GM19372 (cell line): ENCODE results near the gene DLG2.
A peak's percentile ranks its signal among the peaks of the same experiment; 100 is the strongest.
"Not testable (repeated sequence)": the region's sequence is repeated elsewhere in the genome, so short reads cannot be mapped to it uniquely, and the experiment has no call there.

Source experiments
- ATAC-seq: cut with Tn5 transposase; IDR thresholded peaks from one replicate; pipeline ENCODE4 v1.9.1; 2021; ENCODE audit warnings: mild to moderate bottlenecking, low read depth, moderate library complexity; ENCODE audit not compliant: unreplicated experiment

DLG2 gene

GRCh38 chr11:85627332-85627997 lies at the start of gene DLG2:
TSS of gene DLG2 (minus strand) at chr11:85627344.
- ATAC-seq: no peak

DNA sequence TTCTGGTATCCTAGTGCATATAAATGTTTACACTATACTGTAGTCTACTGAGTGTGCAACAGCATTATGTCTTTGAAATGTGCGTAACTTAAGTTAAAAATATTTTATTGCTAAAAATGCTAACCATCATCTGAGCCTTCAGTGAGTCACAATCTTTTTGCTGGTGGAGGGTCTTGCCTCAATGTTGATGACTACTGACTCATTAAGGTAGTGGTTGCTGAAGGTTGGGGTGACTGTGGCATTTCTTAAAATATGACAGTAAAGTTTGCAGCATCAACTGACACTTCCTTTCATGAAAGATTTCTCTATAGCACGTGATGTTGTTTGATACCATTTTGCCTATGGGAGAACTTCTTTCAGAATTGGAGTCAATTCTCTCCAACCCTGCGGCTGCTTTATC lies 46.2 kb upstream of the DLG2 start:
- ATAC-seq: no peak

DNA sequence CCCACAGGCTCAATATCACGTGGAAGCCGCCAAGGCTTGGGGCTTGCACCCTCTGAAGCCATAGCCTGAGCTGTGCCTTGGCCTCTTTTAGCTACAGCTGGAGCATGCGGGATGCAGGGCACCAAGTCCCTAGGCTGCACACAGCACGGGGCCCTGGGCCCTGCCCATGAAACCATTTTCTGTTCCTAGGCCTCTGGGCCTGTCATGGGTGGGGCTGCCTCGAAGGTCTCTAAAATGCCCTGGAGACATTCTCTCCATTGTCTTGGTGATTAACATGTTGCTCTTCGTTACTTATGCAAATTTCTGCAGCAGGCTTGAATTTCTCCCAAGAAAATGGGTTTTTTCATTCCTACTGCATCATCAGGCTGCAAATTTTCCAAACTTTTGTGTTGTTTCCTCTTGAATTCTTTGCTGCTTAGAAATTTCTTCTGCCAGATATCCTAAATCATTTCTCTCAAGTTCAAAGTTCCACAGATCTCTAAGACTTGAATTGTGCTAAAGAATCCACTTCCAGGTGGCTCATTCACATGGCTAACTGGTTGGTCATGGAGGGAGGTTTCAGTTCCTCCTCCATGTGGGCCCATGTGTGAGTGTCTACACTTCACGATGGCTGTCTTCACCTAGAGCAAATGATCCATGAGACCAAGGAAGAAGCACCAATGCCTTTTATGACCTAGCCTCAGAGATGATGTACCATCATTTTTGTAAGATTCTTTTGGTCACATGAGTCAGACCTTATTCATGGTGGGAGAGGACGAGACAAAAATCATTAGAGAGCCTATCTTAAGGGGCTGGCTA lies 45.2 kb upstream of the DLG2 start:
- ATAC-seq: no peak

GRCh38 chr11:85670949-85671663 lies 44.0 kb upstream of the DLG2 start:
- ATAC-seq: not testable (repeated sequence)

GRCh38 chr11:85668157-85668556 lies 41.0 kb upstream of the DLG2 start:
- no peak for ATAC-seq

DNA sequence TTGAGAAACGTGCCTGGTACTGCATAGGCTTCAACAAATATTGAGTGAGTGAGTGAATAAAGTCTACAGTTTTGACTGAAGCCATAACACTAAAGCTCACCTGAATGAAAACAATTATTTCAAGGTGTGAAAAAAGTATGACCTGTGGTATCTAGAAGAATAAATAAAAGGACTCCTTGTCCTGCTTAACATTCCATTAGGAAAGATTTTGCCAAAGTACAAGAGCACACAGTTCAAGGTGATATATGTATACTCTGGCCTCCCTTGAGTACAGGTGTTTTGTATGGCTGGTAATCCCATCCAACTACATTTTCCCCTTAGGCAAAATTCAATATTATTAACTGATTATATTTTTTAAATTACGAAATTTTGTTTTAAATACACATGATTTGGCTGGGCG lies 39.5 kb upstream of the DLG2 start:
- ATAC-seq: no peak

DNA sequence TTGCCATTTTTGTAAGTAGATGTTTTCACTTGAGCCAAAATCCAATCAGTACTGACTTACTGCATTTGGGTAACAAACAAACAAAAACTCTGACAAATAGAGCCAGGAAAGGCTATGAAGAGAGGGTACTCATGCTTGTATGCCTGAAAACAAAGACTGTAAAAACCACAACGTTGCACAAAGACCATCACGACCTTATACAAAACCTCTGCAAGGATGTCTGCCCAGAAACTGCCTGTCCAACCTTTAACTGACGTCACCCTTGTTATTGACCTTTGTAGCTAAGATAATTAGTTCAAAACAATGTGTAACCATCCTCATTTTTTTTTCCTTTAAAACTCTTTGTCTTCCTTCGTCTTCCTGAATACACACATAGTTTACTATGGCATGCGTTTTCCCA lies 38.6 kb upstream of the DLG2 start:
- no peak for ATAC-seq

GRCh38 chr11:85664615-85665481 lies 37.7 kb upstream of the DLG2 start, which contains the start of gene CREBZF:
TSS of gene CREBZF (minus strand) at chr11:85665129. CDS start at chr11:85664875, 254 bp downstream.
- ATAC-seq: peak; percentile 84

DNA sequence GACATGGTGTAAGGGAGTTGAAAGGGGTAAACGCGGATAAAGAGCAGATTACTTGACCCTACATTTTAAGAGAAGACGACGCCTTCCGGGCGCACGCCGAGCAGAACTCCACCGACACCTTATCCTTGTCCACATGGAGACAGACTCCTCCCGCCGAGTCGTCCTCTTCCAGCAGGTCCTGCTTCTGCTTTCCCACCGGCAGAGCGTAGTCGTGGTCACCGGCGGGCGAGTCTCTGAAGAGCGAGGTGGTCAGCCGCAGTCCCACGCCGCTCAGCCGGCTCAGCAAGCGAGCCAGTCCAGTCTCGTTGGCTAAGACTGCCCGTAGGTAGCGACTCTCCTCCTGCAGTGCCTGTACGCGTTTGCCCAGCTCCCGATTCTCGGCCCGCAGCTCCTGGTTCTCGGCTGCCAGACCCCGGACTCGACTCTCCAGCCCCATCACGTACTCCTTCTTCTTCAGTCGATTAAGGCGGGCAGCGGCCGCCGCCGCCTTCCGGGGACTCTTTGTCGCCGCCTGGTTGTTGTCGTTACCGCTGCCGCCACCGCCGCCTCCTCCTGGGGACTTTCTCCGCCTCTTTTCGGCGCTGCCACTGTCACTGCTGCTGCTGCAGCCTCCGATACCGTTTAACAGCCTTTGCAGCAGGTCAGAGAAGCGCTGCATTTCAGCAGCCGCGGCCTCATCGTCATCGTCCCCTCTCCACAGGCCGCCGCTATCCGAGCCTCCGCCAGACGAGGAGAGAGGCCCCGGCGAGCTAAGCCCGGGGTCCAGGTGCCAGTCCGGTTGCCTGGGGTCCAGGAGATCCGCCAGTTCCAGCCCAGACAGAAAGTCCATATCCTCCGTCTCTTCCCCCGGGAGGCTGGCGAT lies 36.8 kb upstream of the DLG2 start:
- ATAC-seq: peak; percentile 51

GRCh38 chr11:85663080-85663752 lies 36.1 kb upstream of the DLG2 start:
- ATAC-seq: no peak

GRCh38 chr11:85661972-85662664 lies 35.0 kb upstream of the DLG2 start:
- ATAC-seq: no peak

GRCh38 chr11:85658180-85658579 lies 31.0 kb upstream of the DLG2 start:
- no peak for ATAC-seq

GRCh38 chr11:85656777-85657176 lies 29.6 kb upstream of the DLG2 start:
- no peak for ATAC-seq

DNA sequence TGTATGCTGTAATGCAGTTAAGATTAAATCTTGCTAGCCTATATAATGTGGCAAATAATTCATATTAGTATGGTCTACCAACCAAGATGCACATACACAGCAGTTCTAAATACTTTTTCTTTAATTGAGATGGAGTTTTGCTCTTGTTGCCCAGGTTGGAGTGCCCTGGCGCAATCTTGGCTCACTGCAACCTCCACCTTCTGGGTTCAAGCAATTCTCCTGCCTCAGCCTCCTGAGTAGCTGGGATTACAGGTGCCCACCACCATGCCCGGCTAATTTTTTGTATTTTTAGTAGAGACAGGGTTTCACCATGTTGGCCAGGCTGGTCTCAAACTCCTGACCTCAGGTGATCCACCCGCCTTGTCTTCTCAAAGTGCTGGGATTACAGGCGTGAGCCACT lies 27.2 kb upstream of the DLG2 start:
- ATAC-seq: not testable (repeated sequence)

DNA sequence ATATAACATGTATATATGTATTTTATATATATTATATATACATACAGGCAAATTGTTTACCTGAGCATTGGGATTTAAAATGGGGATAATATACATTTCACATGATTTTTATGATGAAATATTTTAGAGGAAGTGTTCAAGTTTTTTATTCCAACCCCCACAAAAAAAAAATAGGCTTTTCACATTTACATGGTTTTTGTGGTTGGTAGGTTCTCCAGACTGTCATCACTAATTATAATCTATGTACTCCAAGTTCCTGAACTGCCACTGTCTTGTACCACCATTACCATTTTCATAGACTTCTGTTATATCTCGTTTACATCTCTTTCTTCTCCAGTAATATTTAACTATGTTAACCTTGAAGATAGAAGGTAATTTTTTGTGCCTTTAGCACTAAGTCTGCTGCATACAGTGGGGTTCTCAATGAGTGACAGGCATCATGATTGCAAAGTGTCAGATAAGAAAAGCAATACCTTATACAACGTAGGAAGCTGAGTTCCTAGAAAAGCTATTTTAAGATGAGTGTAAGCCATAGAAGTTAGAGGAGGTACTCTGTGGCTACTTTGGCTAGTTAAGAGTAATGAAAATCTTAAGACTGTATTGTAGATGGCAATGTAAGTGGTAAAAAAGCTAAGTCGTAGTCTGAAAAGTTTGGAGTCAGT lies 25.8 kb upstream of the DLG2 start:
- ATAC-seq: no peak

- ATAC-seq: no peak
These were observed 24.0 kb upstream of the DLG2 start for GRCh38 chr11:85651118-85651517.

DNA sequence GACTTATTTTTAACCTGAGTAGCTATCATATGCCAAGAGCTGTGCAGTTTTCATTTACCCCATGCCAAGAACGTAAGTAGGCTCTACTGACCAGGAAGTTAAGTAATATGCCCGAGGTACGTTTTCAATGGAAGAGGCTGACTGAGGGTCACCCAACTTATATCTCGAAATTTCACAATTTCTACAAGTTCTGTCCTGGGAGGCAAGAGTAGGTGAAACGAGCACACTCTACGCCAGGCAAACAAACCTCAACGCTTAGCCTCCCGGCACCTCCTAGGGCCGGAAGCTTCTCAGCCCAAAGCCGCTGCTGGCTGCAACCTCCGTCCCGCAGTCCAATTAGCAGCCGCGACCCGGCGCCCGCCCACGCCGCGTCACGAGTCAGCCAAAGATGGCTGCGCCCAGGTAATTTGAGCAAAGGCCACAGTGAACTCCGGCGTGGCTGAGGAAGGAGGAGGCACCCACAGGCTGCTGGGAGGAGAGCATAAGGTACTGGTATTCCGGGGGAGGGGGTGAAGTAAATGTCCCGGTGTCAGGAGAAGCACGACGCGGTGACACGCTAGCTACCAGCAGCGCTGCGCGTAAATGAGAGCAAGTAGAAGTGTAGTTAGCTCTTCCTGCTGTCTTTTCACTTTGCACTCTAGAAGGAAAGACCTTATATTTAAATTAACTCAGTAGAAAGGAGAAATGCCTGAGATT lies 20.6 kb upstream of the DLG2 start, which contains the start of gene TMEM126A:
TMEM126A (plus strand) TSS at position 364 of the 696 bp plus-strand sequence. CDS start 2,289 bp downstream, outside the sequence.
- ATAC-seq: peak; percentile 97
